B cell (primary cell): ENCODE results near the gene DNAJA4. TPM values are rescaled to one million over a fixed set of nuclear protein-coding genes. Genes with fewer than 3 reads are reported as not detected.
A peak's percentile ranks its signal among the peaks of the same experiment; 100 is the strongest.

Experiments used
- ATAC-seq: fragments of 200-7000 bp; cut with Tn5 transposase; one replicate; pipeline ENCODE4 v1.10.0; 2021; ENCODE audit warnings: low read depth, mild to moderate bottlenecking, moderate number of reproducible peaks, moderate library complexity
- CTCF ChIA-PET: fragments of 350-600 bp; sonication (Branson Sonifier 250); formaldehyde crosslinking; loops from one replicate; lab custom pipeline; 2021; ENCODE audit warnings: antibody characterized with exemption, inconsistent platforms; lab: Charles Lee
- POLR2A ChIA-PET: fragments of 350-600 bp; sonication (Branson Sonifier 250); formaldehyde crosslinking; loops from one replicate; lab custom pipeline; 2021; ENCODE audit warnings: antibody characterized with exemption; lab: Charles Lee
- DNase-seq: peaks from one replicate; pipeline ENCODE4 v3.0.0; 2013
- H2AFZ ChIP-seq: 2 replicates; pipeline ENCODE4 v1.6.1; 2012; ENCODE audit warnings: mild to moderate bottlenecking, low read depth, low read length; ENCODE audit not compliant: insufficient read depth, poor library complexity, severe bottlenecking
- H3K27ac ChIP-seq, 2 donors: 1 replicate in 1 of 2; 2 replicates in 1 of 2; pipeline ENCODE4 v1.5.1; 2012 to 2013; ENCODE audit warnings: low read length in 2 of 2, mild to moderate bottlenecking in 2 of 2, moderate library complexity in 1 of 2
- H3K27me3 ChIP-seq, 4 experiments: fragments of 200-600 bp in 1 of 4; sonication (generic) in 1 of 4; replicated peaks in 1 of 4; 1 replicate in 2 of 4; 2 replicates in 2 of 4; pipeline versions ENCODE4 v1.6.1 to v1.7.0; 2013 to 2016; ENCODE audit warnings: low read length in 3 of 4, mild to moderate bottlenecking in 2 of 4, mixed read lengths in 1 of 4, moderate library complexity in 1 of 4; ENCODE audit not compliant: insufficient read depth in 4 of 4, control insufficient read depth in 3 of 4; ENCODE audit errors: control extremely low read depth in 1 of 4
- H3K36me3 ChIP-seq, 2 experiments: replicated peaks in 1 of 2; 1 replicate in 1 of 2; 2 replicates in 1 of 2; pipeline versions ENCODE4 v1.6.1 to v1.7.1; 2013; ENCODE audit warnings: low read length in 1 of 2; ENCODE audit not compliant: insufficient read depth in 2 of 2, control insufficient read depth in 1 of 2; ENCODE audit errors: control extremely low read depth in 1 of 2, extremely low read depth in 1 of 2
- H3K4me1 ChIP-seq, 2 donors: fragments of 200-600 bp in 1 of 2; sonication (generic) in 1 of 2; 1 replicate in 1 of 2; 2 replicates in 1 of 2; pipeline versions ENCODE4 v1.5.1 to v1.6.1; 2013 to 2017; ENCODE audit warnings: low read length in 2 of 2; ENCODE audit not compliant: control insufficient read depth in 2 of 2, insufficient read depth in 2 of 2
- H3K4me2 ChIP-seq: replicated peaks from 2 replicates; pipeline ENCODE3; 2012; ENCODE audit warnings: mild to moderate bottlenecking, low read depth, low read length; ENCODE audit not compliant: poor library complexity, severe bottlenecking
- H3K4me3 ChIP-seq, 5 experiments: fragments of 200-600 bp in 1 of 5; sonication (generic) in 1 of 5; 1 replicate in 3 of 5; 2 replicates in 2 of 5; pipeline versions ENCODE4 v1.5.1 to v1.7.0; 2011 to 2016; ENCODE audit warnings: low read length in 4 of 5, mild to moderate bottlenecking in 4 of 5, low read depth in 2 of 5, control low read depth in 1 of 5, moderate library complexity in 1 of 5; ENCODE audit not compliant: insufficient read depth in 1 of 5; ENCODE audit errors: control extremely low read depth in 1 of 5, extremely low read depth in 1 of 5
- H3K79me2 ChIP-seq: fragments of 200-600 bp; sonication (generic); one replicate; pipeline ENCODE4 v1.6.0; 2016; ENCODE audit warnings: low read length; ENCODE audit not compliant: control insufficient read depth, insufficient read depth
- H3K9ac ChIP-seq: fragments of 200-600 bp; sonication (generic); 2 replicates; pipeline ENCODE4 v1.6.1; 2017; ENCODE audit warnings: mild to moderate bottlenecking, low read length, moderate library complexity
- H3K9me3 ChIP-seq, 3 donors: one replicate each; pipeline versions ENCODE4 v1.6.1 to v1.7.1; 2013; ENCODE audit warnings: low read length in 2 of 3; ENCODE audit not compliant: control insufficient read depth in 2 of 3, insufficient read depth in 1 of 3; ENCODE audit errors: control extremely low read depth in 1 of 3
- H4K20me1 ChIP-seq: 2 replicates; pipeline ENCODE4 v1.6.0; 2012; ENCODE audit warnings: mild to moderate bottlenecking, low read length; ENCODE audit not compliant: insufficient read depth, control insufficient read depth, poor library complexity, severe bottlenecking
- H3K27ac Mint-ChIP-seq: one replicate; pipeline ENCODE4 v1.8.0; 2021; ENCODE audit warnings: mixed read lengths
- H3K27me3 Mint-ChIP-seq: one replicate; pipeline ENCODE4 v1.8.0; 2021; ENCODE audit warnings: mixed read lengths
- H3K4me1 Mint-ChIP-seq: one replicate; pipeline ENCODE4 v1.8.0; 2021; ENCODE audit warnings: mixed read lengths
- H3K4me3 Mint-ChIP-seq: one replicate; pipeline ENCODE4 v1.8.0; 2021; ENCODE audit warnings: mixed read lengths
- H3K9me3 Mint-ChIP-seq: one replicate; pipeline ENCODE4 v1.8.0; 2022; ENCODE audit warnings: mixed read lengths; ENCODE audit not compliant: insufficient read depth
- CTCF ChIP-seq: fragments of 200-600 bp; IDR thresholded peaks from one replicate; pipeline ENCODE4 v1.8.0; 2022; ENCODE audit warnings: antibody characterized with exemption, mild to moderate bottlenecking
- EZH2 ChIP-seq: IDR thresholded peaks from 2 replicates; pipeline ENCODE4 v1.6.1; 2012; ENCODE audit warnings: borderline replicate concordance, low read depth, mild to moderate bottlenecking, moderate library complexity, low read length; ENCODE audit not compliant: insufficient read depth, poor library complexity, severe bottlenecking
- WGBS: methylation state at CpG from one replicate; pipeline ENCODE4 v1.1.5; 2013; ENCODE audit warnings: missing lambda C conversion rate; ENCODE audit not compliant: insufficient coverage; 5-methylcytosine and 5-hydroxymethylcytosine counted together
- intact Hi-C: fragments of 100-400 bp; cut with micrococcal nuclease; formaldehyde crosslinking; loops from one replicate; pipeline ENCODE4 v1.10.0; 2022
- polyA plus RNA-seq: library from polyadenylated mRNA; depleted of rRNA; stranded (reverse); fragments of >200 nt; gene quantifications from 2 replicates; pipeline ENCODE4 v1.2.3, GENCODE V29; 2012
- total RNA-seq, 2 donors: library from RNA; stranded (reverse); fragments of 120-200 nt in 1 of 2; gene quantifications; 1 replicate in 1 of 2; 2 replicates in 1 of 2; pipeline versions ENCODE4 v1.2.3 to v1.2.4, GENCODE V29; 2013 to 2022

DNAJA4 gene
- total and polyA plus RNA-seq, 2 donors (not counting 1 experiment from before 2014, with no cell fraction given), result 13.2 to 20.0 TPM

- Mint-ChIP-seq H3K9me3 (no peaks in the 10 kb centered on the region), H3K4me3 (peak overlapping the region; percentile 78), H3K27me3 (no peaks in the 10 kb centered on the region), H3K4me1 (peaks cover 13% of the 10 kb centered on the region), H3K27ac (peak overlapping the region; percentile 41)
- H2AFZ ChIP-seq, result peak overlapping the region; percentile 80
- H4K20me1 ChIP-seq, result no peaks in the 10 kb centered on the region
- H3K4me2 ChIP-seq, result peak overlapping the region; percentile 82
- H3K9me3 ChIP-seq, result no peaks in the 10 kb centered on the region
- intact Hi-C loops, result loop anchor here (1.0 kb wide), 1 partner anchor 35 kb away; the partner anchor contains the start of gene SKIC8
- peak overlapping the region; percentile 78 for H3K9ac ChIP-seq
- no peak for ATAC-seq
- ChIA-PET POLR2A (no interaction called here), CTCF (interaction anchor here (1.4 kb wide), 1 partner anchor 68 kb away, joined by 5 read pairs; no protein-coding TSS in a partner anchor)
- WGBS, result 94% methylated on average over 23 of the region's 23 CpGs
- no peaks in the 10 kb centered on the region for H3K36me3 ChIP-seq
- H3K4me1 ChIP-seq, result peaks cover 10% of the 10 kb centered on the region in 2 donors
- no peak for TF ChIP-seq CTCF
- no peak for TF ChIP-seq EZH2
- DNase-seq, result no peak
- no peaks in the 10 kb centered on the region for H3K79me2 ChIP-seq
- peaks cover 0 to 3% (median 0%) of the 10 kb centered on the region in 4 experiments for H3K27me3 ChIP-seq
- H3K4me3 ChIP-seq, result peak overlapping the region in 4 of 5 experiments; percentile 55 to 80 (median 68)
- peak overlapping the region in 1 of 2 donors; percentile 73 for H3K27ac ChIP-seq
Measured at GRCh38 chr15:78263907-78264303, 457 bp upstream of the DNAJA4 start.

GRCh38 chr15:78265137-78265460 lies 737 bp downstream of the DNAJA4 start:
- no peak overlapping the region for H3K27ac ChIP-seq
- no peaks in the 10 kb centered on the region for H3K27me3 Mint-ChIP-seq
- peak overlapping the region; percentile 82 for H3K4me2 ChIP-seq
- no peaks in the 10 kb centered on the region for H3K9me3 Mint-ChIP-seq
- H3K36me3 ChIP-seq, result no peaks in the 10 kb centered on the region
- peak overlapping the region; percentile 78 for H3K9ac ChIP-seq
- peak overlapping the region; percentile 80 for H2AFZ ChIP-seq
- H3K9me3 ChIP-seq, result no peaks in the 10 kb centered on the region
- DNase-seq (no peak), ATAC-seq (no peak)
- H3K79me2 ChIP-seq, result no peaks in the 10 kb centered on the region
- 58% methylated on average over 12 of the region's 12 CpGs for WGBS
- intact Hi-C loops, result no loop called here
- POLR2A ChIA-PET, result interaction anchor here (1.3 kb wide), 1 partner anchor 35 kb away, joined by 4 read pairs; the partner anchor contains the start of gene SKIC8
- peaks cover 13% of the 10 kb centered on the region for H3K4me1 Mint-ChIP-seq
- peak overlapping the region in 4 of 5 experiments; percentile 55 to 80 (median 68) for H3K4me3 ChIP-seq
- CTCF ChIA-PET, result interaction anchor here (0.7 to 1.6 kb wide), 5 partner anchors 34 to 172 kb away, joined by 3 to 8 read pairs (median 5); partner anchors contain the start of genes CIB2, IREB2 and SKIC8
- TF ChIP-seq CTCF, result no peak
- no peak for TF ChIP-seq EZH2
- H3K27ac Mint-ChIP-seq, result peak overlapping the region; percentile 89
- peaks cover 10% of the 10 kb centered on the region in 2 donors for H3K4me1 ChIP-seq
- H3K27me3 ChIP-seq, result peaks cover 0 to 3% (median 0%) of the 10 kb centered on the region in 4 experiments
- no peaks in the 10 kb centered on the region for H4K20me1 ChIP-seq
- H3K4me3 Mint-ChIP-seq, result peak overlapping the region; percentile 88
